ENCODE data around the gene PDE9A. TPM values are rescaled to one million over a fixed set of nuclear protein-coding genes. Genes with fewer than 3 reads are reported as not detected.
"Not testable (repeated sequence)": the region's sequence is repeated elsewhere in the genome, so short reads cannot be mapped to it uniquely, and the experiment has no call there.

PDE9A gene
- polyA plus RNA-seq, 2 of the 4 experiments (the other 2 are of a cell fraction) = 1.3 to 3.1 TPM

DNA sequence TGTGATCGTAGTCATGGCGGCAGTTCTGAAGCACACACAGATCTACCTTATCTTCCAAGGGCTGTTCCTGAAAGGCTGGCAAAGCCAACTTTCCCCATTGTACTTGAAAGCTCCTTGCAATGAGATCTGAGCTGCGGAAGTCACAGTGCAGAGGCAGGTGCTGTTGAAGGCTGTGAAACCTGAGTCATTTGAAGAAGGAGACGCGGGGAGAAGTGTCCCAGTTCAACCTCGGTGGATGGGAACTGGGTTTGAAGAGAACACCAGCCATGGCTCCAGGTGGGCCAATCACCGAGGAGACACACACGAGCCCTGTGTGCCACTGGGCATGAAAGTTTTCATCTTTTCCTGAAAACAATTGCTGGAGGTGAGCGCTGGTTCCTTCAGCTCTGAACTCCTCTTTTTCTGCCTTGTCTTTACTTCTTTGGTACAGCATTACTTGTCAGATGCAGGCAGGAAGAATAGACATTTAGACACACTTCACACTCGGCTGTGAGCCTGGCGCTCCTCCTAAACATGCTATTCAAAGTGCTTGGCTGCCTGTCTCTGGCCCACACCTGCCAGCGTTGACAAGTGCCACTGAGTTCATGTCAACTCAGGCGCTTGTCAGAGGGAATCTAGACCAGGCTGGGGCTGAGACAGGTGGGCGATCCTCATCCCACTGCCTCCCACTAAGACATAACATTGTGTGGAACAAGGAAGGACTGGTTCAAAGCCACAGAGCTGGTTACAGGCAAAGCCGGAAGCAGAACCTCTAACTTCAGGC, 25.7 kb upstream of the PDE9A start:
- no peak overlapping the region for H3K4me3 ChIP-seq
- H3K27ac ChIP-seq = no peak overlapping the region
- H3K9me3 ChIP-seq = no peaks in the 10 kb centered on the region
- no peak for TF ChIP-seq HDAC2 (IDR thresholded peaks at IDR 0.05)
- TF ChIP-seq ZNF302 (CRISPR knock-in tag; IDR thresholded peaks at IDR 0.05) = no peak
- TF ChIP-seq, protein P1, sequence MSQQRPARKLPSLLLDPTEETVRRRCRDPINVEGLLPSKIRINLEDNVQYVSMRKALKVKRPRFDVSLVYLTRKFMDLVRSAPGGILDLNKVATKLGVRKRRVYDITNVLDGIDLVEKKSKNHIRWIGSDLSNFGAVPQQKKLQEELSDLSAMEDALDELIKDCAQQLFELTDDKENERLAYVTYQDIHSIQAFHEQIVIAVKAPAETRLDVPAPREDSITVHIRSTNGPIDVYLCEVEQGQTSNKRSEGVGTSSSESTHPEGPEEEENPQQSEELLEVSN (IDR thresholded peaks at IDR 0.05; ENCODE audit: borderline replicate concordance, low read depth) = no peak
- TF ChIP-seq SREBF2 (IDR thresholded peaks at IDR 0.05) = no peak
- no peak for TF ChIP-seq BCL3 (IDR thresholded peaks at IDR 0.05)
- no peak for TF ChIP-seq KDM5A (IDR thresholded peaks at IDR 0.05)
- no peak for TF ChIP-seq RCOR1 (IDR thresholded peaks at IDR 0.05; ENCODE audit: low read depth, low read length)
- TF ChIP-seq CBX8 (IDR thresholded peaks at IDR 0.05) = no peak
- TF ChIP-seq HOXB5 (CRISPR knock-in tag; IDR thresholded peaks at IDR 0.05) = no peak
- no peak for TF ChIP-seq REST (IDR thresholded peaks at IDR 0.05)
- TF ChIP-seq ESRRA (IDR thresholded peaks at IDR 0.05; ENCODE audit: borderline replicate concordance, low read length) = no peak
- TF ChIP-seq EHMT2 (IDR thresholded peaks at IDR 0.05; ENCODE audit: low read depth) = no peak
- no peak overlapping the region for H3K4me2 ChIP-seq
- H3K4me1 ChIP-seq = peaks cover 9% of the 10 kb centered on the region; the same call in 1 of the 3 replicates
- 68% methylated on average over 15 of the region's 15 CpGs for WGBS (ENCODE audit: missing lambda C conversion rate)
- ChIA-PET POLR2A (no interaction called here), CTCF (interaction anchor here (0.6 kb wide), 1 partner anchor 248 kb away, joined by 3 read pairs; no protein-coding TSS in a partner anchor)
- ATAC-seq (no peak), DNase-seq (ENCODE audit: low read depth in 1 of 2, low spot score in 1 of 2) (no peak), FAIRE-seq (no peak)

- H3K4me2 ChIP-seq; ATAC-seq; H3K4me3 ChIP-seq; FAIRE-seq; H3K9me3 ChIP-seq; H3K4me1 ChIP-seq; CTCF ChIA-PET; DNase-seq (ENCODE audit: low read depth in 1 of 2, low spot score in 1 of 2); POLR2A ChIA-PET; H3K27ac ChIP-seq: not testable (repeated sequence)
- 31% methylated on average over 2 of the region's 2 CpGs for WGBS (ENCODE audit: missing lambda C conversion rate)
Measured at GRCh38 chr21:42628466-42629061, 24.9 kb upstream of the PDE9A start.

GRCh38 chr21:42629933-42630589, 23.4 kb upstream of the PDE9A start:
- WGBS (ENCODE audit: missing lambda C conversion rate) = 69% methylated on average over 9 of the region's 9 CpGs
- ChIA-PET POLR2A (no interaction called here), CTCF (no interaction called here)
- ATAC-seq (no peak), FAIRE-seq (no peak), DNase-seq (ENCODE audit: low read depth in 1 of 2, low spot score in 1 of 2) (no peak)
- H3K27ac ChIP-seq = no peak overlapping the region
- H3K4me1 ChIP-seq = peaks cover under 1% of the 10 kb centered on the region; the same call in 1 of the 3 replicates
- no peak overlapping the region for H3K4me2 ChIP-seq
- H3K9me3 ChIP-seq = no peaks in the 10 kb centered on the region
- H3K4me3 ChIP-seq = no peak overlapping the region
- TF ChIP-seq FOSB (CRISPR knock-in tag; IDR thresholded peaks at IDR 0.05) (no peak), KDM5A (IDR thresholded peaks at IDR 0.05) (no peak), KDM1A (IDR thresholded peaks at IDR 0.05; ENCODE audit: low read depth) (no peak), CTCF (IDR thresholded peaks at IDR 0.05) (no peak), HES2 (IDR thresholded peaks at IDR 0.05) (no peak), POLR2AphosphoS2 (conservative IDR thresholded peaks at IDR 0.05; ENCODE audit: low read length) (no peak), ESRRA (IDR thresholded peaks at IDR 0.05; ENCODE audit: borderline replicate concordance, low read length) (no peak), FOXS1 (CRISPR knock-in tag; IDR thresholded peaks at IDR 0.05) (no peak), RCOR1 (IDR thresholded peaks at IDR 0.05; ENCODE audit: low read depth, low read length) (no peak), RNF2 (IDR thresholded peaks at IDR 0.05; ENCODE audit: borderline replicate concordance, low read depth) (no peak), TFCP2L1 (CRISPR knock-in tag; IDR thresholded peaks at IDR 0.05) (no peak), EHMT2 (IDR thresholded peaks at IDR 0.05; ENCODE audit: low read depth) (no peak), BHLHE40 (IDR thresholded peaks at IDR 0.05; ENCODE audit: low read depth, low read length) (no peak)
- TF ChIP-seq, protein P2, sequence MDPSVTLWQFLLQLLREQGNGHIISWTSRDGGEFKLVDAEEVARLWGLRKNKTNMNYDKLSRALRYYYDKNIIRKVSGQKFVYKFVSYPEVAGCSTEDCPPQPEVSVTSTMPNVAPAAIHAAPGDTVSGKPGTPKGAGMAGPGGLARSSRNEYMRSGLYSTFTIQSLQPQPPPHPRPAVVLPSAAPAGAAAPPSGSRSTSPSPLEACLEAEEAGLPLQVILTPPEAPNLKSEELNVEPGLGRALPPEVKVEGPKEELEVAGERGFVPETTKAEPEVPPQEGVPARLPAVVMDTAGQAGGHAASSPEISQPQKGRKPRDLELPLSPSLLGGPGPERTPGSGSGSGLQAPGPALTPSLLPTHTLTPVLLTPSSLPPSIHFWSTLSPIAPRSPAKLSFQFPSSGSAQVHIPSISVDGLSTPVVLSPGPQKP (IDR thresholded peaks at IDR 0.05; ENCODE audit: low read depth, low read length) = no peak

All from A549 (cell line).